ENCODE results near the gene RBM10.

RBM10 gene

DNA sequence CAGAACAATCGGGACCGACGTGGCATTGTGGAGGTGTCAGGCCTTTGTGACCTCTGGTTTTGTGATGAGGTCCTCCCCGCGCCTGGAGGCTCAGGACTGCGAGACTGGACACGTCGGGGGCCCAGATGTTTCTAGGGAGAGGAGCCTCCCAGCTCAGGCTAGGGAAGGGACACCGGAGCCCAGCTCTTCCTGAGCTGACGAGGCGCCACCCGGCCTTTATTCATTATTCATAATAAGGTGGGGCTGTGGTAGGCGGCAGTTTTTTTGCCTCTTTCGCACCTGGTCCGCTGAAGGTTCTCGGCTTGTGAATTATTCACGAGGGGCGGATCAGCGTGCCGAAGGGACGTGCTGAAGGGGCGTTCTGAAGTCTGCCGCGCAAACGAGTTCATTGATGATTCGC is 46.3 kb downstream of the RBM10 start:
- peaks cover 36 to 48% of the 10 kb centered on the region in 2 donors for H3K4me1 Mint-ChIP-seq
- DNase-seq (peak; percentile 18), ATAC-seq (replicated peaks) (peak in 1 of 2 donors; percentile 15)
- H3K27me3 Mint-ChIP-seq: peaks cover 0 to 4% of the 10 kb centered on the region in 2 donors
- H3K36me3 Mint-ChIP-seq: peaks cover 10 to 17% of the 10 kb centered on the region in 2 donors
- H3K4me3 Mint-ChIP-seq: peak overlapping the region; percentile 96
- peak overlapping the region; percentile 98 for H3K27ac Mint-ChIP-seq
- no peaks in the 10 kb centered on the region for H3K9me3 Mint-ChIP-seq

DNA sequence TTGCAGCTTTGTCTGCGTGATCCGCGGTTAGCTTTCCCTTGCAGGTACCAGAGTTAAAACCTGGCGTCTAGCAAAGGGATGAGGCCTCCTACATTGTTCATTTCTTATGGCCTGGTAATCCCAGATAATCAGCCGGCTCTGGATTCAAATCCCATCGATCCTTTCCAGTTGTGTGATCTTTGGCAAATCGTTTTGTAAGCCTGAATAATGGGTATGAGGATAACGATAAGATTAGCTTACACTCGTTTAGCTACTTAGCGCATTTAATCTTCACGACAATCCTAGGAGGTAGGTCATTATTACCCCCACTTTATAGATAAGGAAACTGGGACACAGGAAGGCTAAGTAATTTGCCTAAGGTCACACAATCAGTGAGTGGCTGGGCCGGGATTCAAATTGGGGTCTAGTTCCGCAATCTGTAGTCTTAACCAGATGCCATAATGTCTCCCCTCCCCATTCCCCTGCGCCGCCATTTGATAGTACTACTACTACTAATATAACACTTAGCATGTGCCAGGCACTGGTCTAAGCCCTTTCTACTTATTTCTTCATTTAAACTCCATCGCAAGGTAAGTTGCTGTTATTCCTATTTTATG is 46.9 kb downstream of the RBM10 start:
- Mint-ChIP-seq H3K4me3 (peak overlapping the region; percentile 96), H3K4me1 (peaks cover 42 to 54% of the 10 kb centered on the region in 2 donors), H3K27me3 (peaks cover 0 to 4% of the 10 kb centered on the region in 2 donors), H3K9me3 (no peaks in the 10 kb centered on the region), H3K27ac (no peak overlapping the region), H3K36me3 (peaks cover 11 to 20% of the 10 kb centered on the region in 2 donors)
- DNase-seq (no peak), ATAC-seq (replicated peaks) (no peak)

GRCh38 chrX:47193475-47194193 is 48.6 kb downstream of the RBM10 start, which contains the start of gene UBA1:
Gene UBA1, plus strand, starts transcription at chrX:47193829. Its CDS starts 4,974 bp downstream, at chrX:47198803.
- ATAC-seq (replicated peaks): peak; percentile 82 to 87
- no peaks in the 10 kb centered on the region for H3K9me3 Mint-ChIP-seq
- H3K36me3 Mint-ChIP-seq: peaks cover 7 to 32% of the 10 kb centered on the region in 2 donors
- no peaks in the 10 kb centered on the region for H3K27me3 Mint-ChIP-seq
- DNase-seq: peak; percentile 94
- H3K4me3 Mint-ChIP-seq: peak within 1 kb of the TSS; percentile 89 to 97
- H3K4me1 Mint-ChIP-seq: peaks cover 49 to 56% of the 10 kb centered on the region in 2 donors
- H3K27ac Mint-ChIP-seq: peak within 1 kb of the TSS; percentile 99

- ATAC-seq (replicated peaks) (peak in 1 of 2 donors; percentile 0), DNase-seq (no peak)
- Mint-ChIP-seq H3K27me3 (no peaks in the 10 kb centered on the region), H3K9me3 (no peaks in the 10 kb centered on the region), H3K4me1 (peaks cover 52 to 55% of the 10 kb centered on the region in 2 donors), H3K27ac (peak overlapping the region; percentile 99), H3K36me3 (peaks cover 8 to 38% of the 10 kb centered on the region in 2 donors), H3K4me3 (peak overlapping the region; percentile 89 to 97)
Observed at GRCh38 chrX:47194194-47194787, 49.3 kb downstream of the RBM10 start.

DNA sequence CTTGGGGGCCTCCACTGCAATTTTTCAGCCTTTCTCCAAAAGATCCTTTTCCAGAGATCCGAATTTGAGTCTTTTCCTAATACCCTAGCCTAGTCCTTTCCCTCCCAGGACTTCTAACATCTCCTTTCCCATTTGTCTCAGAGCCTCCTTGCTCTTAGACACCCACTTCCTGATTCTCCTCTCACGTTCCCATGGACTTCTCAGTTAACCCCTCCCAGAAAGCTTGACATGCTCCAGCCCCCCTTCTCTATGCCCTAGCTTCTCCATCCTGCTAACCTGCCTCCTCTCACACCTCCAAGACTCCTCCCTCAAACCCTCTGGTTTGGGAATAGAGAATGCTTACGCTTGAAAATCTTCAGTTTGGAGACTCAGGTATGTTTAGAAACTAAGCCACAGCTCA is 51.1 kb downstream of the RBM10 start:
- Mint-ChIP-seq H3K27me3 (no peaks in the 10 kb centered on the region), H3K9me3 (no peaks in the 10 kb centered on the region), H3K36me3 (peaks cover 13 to 54% of the 10 kb centered on the region in 2 donors), H3K27ac (peak overlapping the region; percentile 82), H3K4me3 (peak overlapping the region; percentile 89 to 97), H3K4me1 (peaks cover 46 to 47% of the 10 kb centered on the region in 2 donors)
- ATAC-seq (replicated peaks) (no peak), DNase-seq (no peak)

GRCh38 chrX:47197526-47197925 is 52.5 kb downstream of the RBM10 start:
- Mint-ChIP-seq H3K9me3 (no peaks in the 10 kb centered on the region), H3K27me3 (no peaks in the 10 kb centered on the region), H3K27ac (no peak overlapping the region), H3K36me3 (peaks cover 25 to 68% of the 10 kb centered on the region in 2 donors), H3K4me1 (peaks cover 43 to 45% of the 10 kb centered on the region in 2 donors), H3K4me3 (peak overlapping the region in 1 of 2 donors; percentile 16)
- ATAC-seq (replicated peaks): no peak
- DNase-seq: no peak

GRCh38 chrX:47198026-47198686 is 53.1 kb downstream of the RBM10 start:
- Mint-ChIP-seq H3K36me3 (peaks cover 26 to 74% of the 10 kb centered on the region in 2 donors), H3K9me3 (no peaks in the 10 kb centered on the region), H3K27ac (no peak overlapping the region), H3K4me1 (peaks cover 37 to 40% of the 10 kb centered on the region in 2 donors), H3K27me3 (no peaks in the 10 kb centered on the region), H3K4me3 (no peak overlapping the region)
- no peak for ATAC-seq (replicated peaks)
- DNase-seq: no peak

- Mint-ChIP-seq H3K27ac (peak overlapping the region; percentile 7), H3K27me3 (no peaks in the 10 kb centered on the region), H3K9me3 (no peaks in the 10 kb centered on the region), H3K36me3 (peaks cover 26 to 75% of the 10 kb centered on the region in 2 donors), H3K4me3 (no peak overlapping the region), H3K4me1 (peaks cover 33 to 36% of the 10 kb centered on the region in 2 donors)
- DNase-seq (no peak), ATAC-seq (replicated peaks) (no peak)
Observed at GRCh38 chrX:47198687-47199080, 53.7 kb downstream of the RBM10 start.

DNA sequence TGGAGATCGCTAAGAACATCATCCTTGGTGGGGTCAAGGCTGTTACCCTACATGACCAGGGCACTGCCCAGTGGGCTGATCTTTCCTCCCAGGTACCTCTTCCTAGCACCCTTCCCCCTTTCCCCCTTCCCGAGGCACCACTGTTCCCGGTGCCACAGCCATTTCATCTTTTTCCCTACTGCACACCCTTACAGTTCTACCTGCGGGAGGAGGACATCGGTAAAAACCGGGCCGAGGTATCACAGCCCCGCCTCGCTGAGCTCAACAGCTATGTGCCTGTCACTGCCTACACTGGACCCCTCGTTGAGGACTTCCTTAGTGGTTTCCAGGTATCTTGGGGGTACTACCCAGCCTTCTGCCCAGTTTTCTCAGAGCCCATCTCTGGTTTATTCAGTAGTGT is 54.3 kb downstream of the RBM10 start:
- Mint-ChIP-seq H3K36me3 (peaks cover 26 to 80% of the 10 kb centered on the region in 2 donors), H3K4me1 (peaks cover 33 to 36% of the 10 kb centered on the region in 2 donors), H3K27me3 (no peaks in the 10 kb centered on the region), H3K9me3 (no peaks in the 10 kb centered on the region), H3K27ac (no peak overlapping the region), H3K4me3 (no peak overlapping the region)
- ATAC-seq (replicated peaks): no peak
- DNase-seq: no peak

DNA sequence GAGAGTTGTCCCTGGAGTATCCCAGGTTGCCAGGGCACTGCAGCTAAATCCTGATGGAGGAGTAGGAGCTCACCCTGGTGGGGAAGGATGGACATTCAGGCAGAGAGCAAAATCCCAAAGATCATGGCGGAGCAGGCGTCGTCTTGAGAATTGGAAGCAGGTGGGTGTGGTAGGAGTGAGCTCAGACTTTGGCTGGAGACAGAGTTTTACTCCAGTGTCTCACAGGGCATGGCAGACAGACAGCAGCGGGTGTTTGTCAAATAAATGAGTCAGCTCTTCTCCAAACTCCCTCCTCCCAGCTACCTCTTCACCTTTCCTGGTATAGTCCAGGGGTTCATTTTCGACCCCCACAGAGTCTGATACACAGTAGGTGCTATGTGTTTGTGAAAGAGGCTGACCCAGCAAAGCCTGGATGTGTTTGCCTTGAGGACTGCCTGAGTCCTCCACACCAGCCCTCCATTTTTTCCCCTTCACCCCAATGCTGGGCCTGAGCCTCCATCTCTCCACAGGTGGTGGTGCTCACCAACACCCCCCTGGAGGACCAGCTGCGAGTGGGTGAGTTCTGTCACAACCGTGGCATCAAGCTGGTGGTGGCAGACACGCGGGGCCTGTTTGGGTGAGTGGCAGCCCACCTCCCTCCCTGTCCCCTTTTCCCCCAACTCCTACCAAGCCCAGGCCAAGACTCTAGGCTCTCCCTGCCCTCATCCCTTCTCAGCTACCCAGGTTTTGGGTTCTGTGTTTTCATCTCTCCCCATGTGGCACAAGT is 55.5 kb downstream of the RBM10 start:
- no peak for DNase-seq
- H3K4me1 Mint-ChIP-seq: peaks cover 21 to 29% of the 10 kb centered on the region in 2 donors
- no peak overlapping the region for H3K27ac Mint-ChIP-seq
- H3K9me3 Mint-ChIP-seq: no peaks in the 10 kb centered on the region
- no peak overlapping the region for H3K4me3 Mint-ChIP-seq
- no peak for ATAC-seq (replicated peaks)
- peaks cover 31 to 87% of the 10 kb centered on the region in 2 donors for H3K36me3 Mint-ChIP-seq
- H3K27me3 Mint-ChIP-seq: no peaks in the 10 kb centered on the region

- Mint-ChIP-seq H3K4me3 (no peak overlapping the region), H3K4me1 (peaks cover 12 to 20% of the 10 kb centered on the region in 2 donors), H3K27me3 (no peaks in the 10 kb centered on the region), H3K36me3 (peaks cover 25 to 88% of the 10 kb centered on the region in 2 donors), H3K9me3 (no peaks in the 10 kb centered on the region), H3K27ac (peak overlapping the region; percentile 57)
- ATAC-seq (replicated peaks): no peak
- no peak for DNase-seq
Observed at GRCh38 chrX:47201345-47201944, 56.4 kb downstream of the RBM10 start.

DNA sequence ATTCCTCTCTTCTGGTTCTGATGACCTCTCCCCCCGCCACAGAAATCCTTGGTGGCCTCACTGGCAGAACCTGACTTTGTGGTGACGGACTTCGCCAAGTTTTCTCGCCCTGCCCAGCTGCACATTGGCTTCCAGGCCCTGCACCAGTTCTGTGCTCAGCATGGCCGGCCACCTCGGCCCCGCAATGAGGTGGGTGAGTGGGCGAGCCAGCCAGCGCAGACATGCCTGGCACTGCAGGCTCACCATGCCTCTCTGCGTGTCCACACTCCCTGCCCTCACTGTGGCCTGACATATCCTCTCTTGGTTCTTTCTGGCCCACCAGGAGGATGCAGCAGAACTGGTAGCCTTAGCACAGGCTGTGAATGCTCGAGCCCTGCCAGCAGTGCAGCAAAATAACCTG is 57.3 kb downstream of the RBM10 start:
- Mint-ChIP-seq H3K36me3 (peaks cover 27 to 89% of the 10 kb centered on the region in 2 donors), H3K4me3 (no peak overlapping the region)

GRCh38 chrX:47202877-47203276 is 57.9 kb downstream of the RBM10 start:
- H3K4me1 Mint-ChIP-seq: peaks cover 0 to 8% of the 10 kb centered on the region in 2 donors
- ATAC-seq (replicated peaks) (no peak), DNase-seq (no peak)
- no peaks in the 10 kb centered on the region for H3K9me3 Mint-ChIP-seq
- peaks cover 27 to 88% of the 10 kb centered on the region in 2 donors for H3K36me3 Mint-ChIP-seq
- no peak overlapping the region for H3K27ac Mint-ChIP-seq
- H3K4me3 Mint-ChIP-seq: no peak overlapping the region
- no peaks in the 10 kb centered on the region for H3K27me3 Mint-ChIP-seq

More for the DNA sequence above, 57.3 kb downstream of the RBM10 start:
- no peaks in the 10 kb centered on the region for H3K27me3 Mint-ChIP-seq
- H3K27ac Mint-ChIP-seq: peak overlapping the region; percentile 31
- peaks cover 3 to 11% of the 10 kb centered on the region in 2 donors for H3K4me1 Mint-ChIP-seq
- H3K9me3 Mint-ChIP-seq: no peaks in the 10 kb centered on the region
- DNase-seq (no peak), ATAC-seq (replicated peaks) (no peak)
